Trophoblast cell (in vitro differentiated cells and primary cell): ENCODE results near the gene GHRHR.
A peak's percentile ranks its signal among the peaks of the same experiment; 100 is the strongest.

ENCODE experiments used
- DNase-seq, 2 donors: peaks; one replicate each; pipeline ENCODE4 v3.0.0-alpha.2; 2016
- H2AFZ ChIP-seq: 2 replicates; pipeline ENCODE4 v1.6.1; 2013; ENCODE audit warnings: low read length, moderate library complexity, mild to moderate bottlenecking; ENCODE audit not compliant: insufficient read depth, poor library complexity
- H2AK5ac ChIP-seq: 2 replicates; pipeline ENCODE4 v1.6.1; 2013; ENCODE audit warnings: mild to moderate bottlenecking, low read length
- H2BK120ac ChIP-seq: 2 replicates; pipeline ENCODE4 v1.6.1; 2013; ENCODE audit warnings: low read length, mild to moderate bottlenecking, moderate library complexity; ENCODE audit not compliant: insufficient read depth, poor library complexity
- H2BK12ac ChIP-seq: 2 replicates; pipeline ENCODE4 v1.6.1; 2013; ENCODE audit warnings: mild to moderate bottlenecking, low read length, moderate library complexity
- H2BK5ac ChIP-seq: 2 replicates; pipeline ENCODE4 v1.6.1; 2013; ENCODE audit warnings: low read length, low read depth, moderate library complexity, mild to moderate bottlenecking; ENCODE audit not compliant: poor library complexity
- H3K14ac ChIP-seq: 2 replicates; pipeline ENCODE4 v1.6.1; 2013; ENCODE audit warnings: mild to moderate bottlenecking, low read length
- H3K18ac ChIP-seq: 2 replicates; pipeline ENCODE4 v1.6.1; 2013; ENCODE audit warnings: mild to moderate bottlenecking, low read length
- H3K23ac ChIP-seq: 2 replicates; pipeline ENCODE4 v1.6.1; 2013; ENCODE audit warnings: low read length
- H3K27ac ChIP-seq: 2 replicates; pipeline ENCODE4 v1.5.1; 2013; ENCODE audit warnings: low read depth, mild to moderate bottlenecking, inconsistent platforms, low read length, moderate library complexity
- H3K27me3 ChIP-seq: 2 replicates; pipeline ENCODE4 v1.6.1; 2013; ENCODE audit warnings: inconsistent platforms, mild to moderate bottlenecking, low read length, moderate library complexity; ENCODE audit not compliant: insufficient read depth
- H3K36me3 ChIP-seq, 2 experiments: 1 replicate in 1 of 2; 2 replicates in 1 of 2; pipeline ENCODE4 v1.6.1; 2013; ENCODE audit warnings: low read length in 2 of 2, mild to moderate bottlenecking in 2 of 2, moderate library complexity in 1 of 2; ENCODE audit not compliant: insufficient read depth in 2 of 2, control insufficient read depth in 1 of 2
- H3K4ac ChIP-seq: 2 replicates; pipeline ENCODE4 v1.6.1; 2013; ENCODE audit warnings: low read depth, mild to moderate bottlenecking, low read length, moderate library complexity
- H3K4me1 ChIP-seq, 2 experiments: 1 replicate in 1 of 2; 2 replicates in 1 of 2; pipeline ENCODE4 v1.6.1; 2013; ENCODE audit warnings: low read length in 2 of 2, mild to moderate bottlenecking in 2 of 2, moderate library complexity in 1 of 2; ENCODE audit not compliant: insufficient read depth in 2 of 2, control insufficient read depth in 1 of 2
- H3K4me2 ChIP-seq: 2 replicates; pipeline ENCODE4 v1.6.1; 2013; ENCODE audit warnings: inconsistent platforms, mild to moderate bottlenecking, low read length, moderate library complexity
- H3K4me3 ChIP-seq: 2 replicates; pipeline ENCODE4 v1.5.1; 2013; ENCODE audit warnings: mild to moderate bottlenecking, low read depth, low read length, inconsistent platforms
- H3K79me1 ChIP-seq: one replicate; pipeline ENCODE4 v1.6.1; 2013; ENCODE audit warnings: low read length
- H3K79me2 ChIP-seq: 2 replicates; pipeline ENCODE4 v1.6.1; 2013; ENCODE audit warnings: low read length, mild to moderate bottlenecking; ENCODE audit not compliant: control insufficient read depth, insufficient read depth, poor library complexity
- H3K9ac ChIP-seq: 2 replicates; pipeline ENCODE4 v1.6.1; 2013; ENCODE audit warnings: mild to moderate bottlenecking, low read length
- H3K9me3 ChIP-seq: 2 replicates; pipeline ENCODE4 v1.6.1; 2013; ENCODE audit warnings: low read depth, mild to moderate bottlenecking, control low read depth, inconsistent platforms, low read length; ENCODE audit not compliant: insufficient read depth
- H4K12ac ChIP-seq: 2 replicates; pipeline ENCODE4 v1.6.1; 2013; ENCODE audit warnings: low read depth, mild to moderate bottlenecking, low read length, moderate library complexity
- H4K8ac ChIP-seq: 2 replicates; pipeline ENCODE4 v1.6.1; 2013; ENCODE audit warnings: low read depth, mild to moderate bottlenecking, low read length, moderate library complexity
- H4K91ac ChIP-seq: one replicate; pipeline ENCODE4 v1.6.1; 2013; ENCODE audit warnings: low read depth, mild to moderate bottlenecking, low read length, moderate library complexity
- WGBS: extraction: QIAGEN DNeasy Blood & Tissue Kit; methylation state at CpG from one replicate; pipeline ENCODE4 v1.1.7; 2013; ENCODE audit warnings: missing lambda C conversion rate; ENCODE audit not compliant: insufficient read length, insufficient coverage; ENCODE audit errors: extremely low coverage; 5-methylcytosine and 5-hydroxymethylcytosine counted together

GHRHR gene

DNA sequence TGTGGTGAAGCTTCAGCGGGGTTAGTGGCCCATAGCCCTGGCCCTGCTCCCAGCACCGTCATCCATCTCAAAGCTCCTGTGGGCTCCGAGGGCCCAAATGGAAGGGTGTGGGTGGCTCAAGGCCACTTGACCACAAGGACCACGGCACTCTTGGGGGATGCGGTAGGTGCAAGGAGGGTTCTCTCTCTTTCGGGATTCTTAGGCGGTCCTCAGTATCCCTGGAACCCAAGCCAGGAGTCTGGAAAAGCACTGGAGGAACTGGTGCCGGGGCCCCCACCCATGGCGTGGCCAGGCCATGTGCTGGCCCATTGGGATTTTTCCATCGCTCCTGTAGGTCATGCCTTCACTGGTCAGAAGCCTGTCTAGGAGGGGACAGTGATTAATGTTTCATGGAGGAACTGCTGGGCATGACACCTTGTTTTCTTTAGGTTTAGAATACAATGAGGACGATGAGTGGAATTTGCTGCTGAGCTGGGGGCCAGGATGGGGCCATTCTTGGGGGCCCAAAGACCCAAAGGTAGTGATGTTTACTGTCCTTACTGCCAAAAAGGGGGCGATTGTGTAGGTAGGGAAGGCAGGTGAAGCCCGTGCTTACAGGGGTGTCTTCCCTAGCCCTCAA, 35.4 kb upstream of the GHRHR start:
- Histone ChIP-seq H3K9me3 (peaks cover 7% of the 10 kb centered on the region), H2AFZ (no peak overlapping the region), H3K4ac (no peak overlapping the region), H3K4me3 (no peak overlapping the region), H3K79me1 (peaks cover 14% of the 10 kb centered on the region), H4K8ac (no peak overlapping the region), H4K12ac (no peak overlapping the region), H3K79me2 (no peaks in the 10 kb centered on the region), H3K36me3 (no peaks in the 10 kb centered on the region), H3K27me3 (no peaks in the 10 kb centered on the region), H3K14ac (no peak overlapping the region), H2BK5ac (no peak overlapping the region), H3K23ac (no peak overlapping the region), H2BK120ac (no peak overlapping the region), H3K9ac (no peak overlapping the region), H3K4me1 (peaks cover 18 to 21% of the 10 kb centered on the region in 2 experiments), H2AK5ac (no peak overlapping the region), H4K91ac (no peak overlapping the region), H2BK12ac (no peak overlapping the region), H3K27ac (no peak overlapping the region), H3K18ac (no peak overlapping the region), H3K4me2 (no peak overlapping the region)
- WGBS = no CpG with 5 or more reads among the region's 13 CpGs
- no peak for DNase-seq

GRCh38 chr7:30929686-30930085, 34.1 kb upstream of the GHRHR start:
- no peak overlapping the region for H3K9ac ChIP-seq
- WGBS = no CpG with 5 or more reads among the region's 4 CpGs
- H3K4ac ChIP-seq = no peak overlapping the region
- H3K4me1 ChIP-seq = peaks cover 18 to 21% of the 10 kb centered on the region in 2 experiments
- H3K14ac ChIP-seq = no peak overlapping the region
- peak overlapping the region; percentile 4 for H2BK12ac ChIP-seq
- no peak overlapping the region for H2BK120ac ChIP-seq
- no peaks in the 10 kb centered on the region for H3K79me2 ChIP-seq
- H2BK5ac ChIP-seq = no peak overlapping the region
- H3K23ac ChIP-seq = no peak overlapping the region
- no peak overlapping the region for H3K4me2 ChIP-seq
- no peak overlapping the region for H3K27ac ChIP-seq
- no peak overlapping the region for H3K4me3 ChIP-seq
- peaks cover 15% of the 10 kb centered on the region for H3K79me1 ChIP-seq
- no peaks in the 10 kb centered on the region for H3K36me3 ChIP-seq
- peak overlapping the region; percentile 22 for H4K91ac ChIP-seq
- no peak for DNase-seq
- H3K9me3 ChIP-seq = peaks cover 7% of the 10 kb centered on the region
- no peaks in the 10 kb centered on the region for H3K27me3 ChIP-seq
- H4K8ac ChIP-seq = no peak overlapping the region
- no peak overlapping the region for H2AFZ ChIP-seq
- no peak overlapping the region for H4K12ac ChIP-seq
- no peak overlapping the region for H2AK5ac ChIP-seq
- no peak overlapping the region for H3K18ac ChIP-seq

GRCh38 chr7:30930621-30931020, 33.1 kb upstream of the GHRHR start:
- peak; percentile 28 to 54 for DNase-seq
- Histone ChIP-seq H3K4me2 (no peak overlapping the region), H2AFZ (no peak overlapping the region), H3K14ac (no peak overlapping the region), H2AK5ac (no peak overlapping the region), H2BK120ac (no peak overlapping the region), H3K79me2 (no peaks in the 10 kb centered on the region), H3K9ac (no peak overlapping the region), H3K23ac (no peak overlapping the region), H3K36me3 (no peaks in the 10 kb centered on the region), H4K8ac (no peak overlapping the region), H3K27ac (peak overlapping the region; percentile 53), H3K9me3 (peaks cover 7% of the 10 kb centered on the region), H4K12ac (no peak overlapping the region), H2BK5ac (no peak overlapping the region), H3K4me3 (no peak overlapping the region), H4K91ac (peak overlapping the region; percentile 33), H3K4ac (no peak overlapping the region), H3K79me1 (peaks cover 15% of the 10 kb centered on the region), H2BK12ac (no peak overlapping the region), H3K27me3 (no peaks in the 10 kb centered on the region), H3K18ac (no peak overlapping the region), H3K4me1 (peaks cover 18 to 21% of the 10 kb centered on the region in 2 experiments)
- WGBS = no CpG with 5 or more reads among the region's 8 CpGs

GRCh38 chr7:30931161-30931928, 32.4 kb upstream of the GHRHR start:
- H3K14ac ChIP-seq = peak overlapping the region; percentile 58
- H4K91ac ChIP-seq = peak overlapping the region; percentile 93
- no peak overlapping the region for H3K23ac ChIP-seq
- H3K4me2 ChIP-seq = peak overlapping the region; percentile 19
- no peak overlapping the region for H3K4me3 ChIP-seq
- peak overlapping the region; percentile 74 for H2BK12ac ChIP-seq
- H3K36me3 ChIP-seq = no peaks in the 10 kb centered on the region
- H3K27ac ChIP-seq = peak overlapping the region; percentile 61
- peaks cover 15% of the 10 kb centered on the region for H3K79me1 ChIP-seq
- peak overlapping the region; percentile 38 for H2BK5ac ChIP-seq
- H3K18ac ChIP-seq = peak overlapping the region; percentile 44
- H2BK120ac ChIP-seq = peak overlapping the region; percentile 54
- peak overlapping the region; percentile 53 for H3K4ac ChIP-seq
- H3K27me3 ChIP-seq = no peaks in the 10 kb centered on the region
- H4K8ac ChIP-seq = peak overlapping the region; percentile 59
- no peak overlapping the region for H3K9ac ChIP-seq
- H3K4me1 ChIP-seq = peaks cover 18 to 21% of the 10 kb centered on the region in 2 experiments
- peaks cover 7% of the 10 kb centered on the region for H3K9me3 ChIP-seq
- no peak overlapping the region for H4K12ac ChIP-seq
- no peaks in the 10 kb centered on the region for H3K79me2 ChIP-seq
- no peak overlapping the region for H2AFZ ChIP-seq
- peak overlapping the region; percentile 82 for H2AK5ac ChIP-seq
- WGBS = no CpG with 5 or more reads among the region's 24 CpGs
- DNase-seq = peak; percentile 77 to 86
